Activated T-helper 1 cell treated with Interleukin-2 at 50 U/mL for 16 hours (primary cell): ENCODE results near the gene FRMD5.
A peak's percentile ranks its signal among the peaks of the same experiment; 100 is the strongest.
"Not testable (repeated sequence)": the region's sequence is repeated elsewhere in the genome, so short reads cannot be mapped to it uniquely, and the experiment has no call there.

ENCODE experiments used
- DNase-seq: peaks from one replicate; pipeline ENCODE4 v3.0.0-alpha.2; 2020; ENCODE audit warnings: low read depth

The FRMD5 gene

GRCh38 chr15:44032820-44033219, 162.3 kb downstream of the FRMD5 start:
- DNase-seq = not testable (repeated sequence)

GRCh38 chr15:44029940-44030568, 165.0 kb downstream of the FRMD5 start:
- no peak for DNase-seq

GRCh38 chr15:44029003-44029402, 166.1 kb downstream of the FRMD5 start:
- DNase-seq = no peak

GRCh38 chr15:44028349-44028748, 166.7 kb downstream of the FRMD5 start:
- no peak for DNase-seq

GRCh38 chr15:44024155-44024554, 170.9 kb downstream of the FRMD5 start:
- no peak for DNase-seq

GRCh38 chr15:44023176-44023575, 171.9 kb downstream of the FRMD5 start:
- no peak for DNase-seq

GRCh38 chr15:44018151-44018550, 176.9 kb downstream of the FRMD5 start:
- no peak for DNase-seq

GRCh38 chr15:44015545-44016305, 179.3 kb downstream of the FRMD5 start:
- no peak for DNase-seq

GRCh38 chr15:44011238-44011854, 183.7 kb downstream of the FRMD5 start:
- no peak for DNase-seq

GRCh38 chr15:44010089-44010488, 185.0 kb downstream of the FRMD5 start:
- DNase-seq = no peak

- DNase-seq = no peak
These were observed 186.0 kb downstream of the FRMD5 start for GRCh38 chr15:44009038-44009437.

- not testable (repeated sequence) for DNase-seq
These were observed 194.8 kb downstream of the FRMD5 start for GRCh38 chr15:44000248-44000647.

- DNase-seq = no peak
These were observed 196.5 kb downstream of the FRMD5 start for GRCh38 chr15:43998607-43999006.

- no peak for DNase-seq
These were observed 203.9 kb downstream of the FRMD5 start for GRCh38 chr15:43991206-43991605.

GRCh38 chr15:43989938-43990337, 205.1 kb downstream of the FRMD5 start:
- no peak for DNase-seq

- no peak for DNase-seq
These were observed 206.2 kb downstream of the FRMD5 start for GRCh38 chr15:43988900-43989299.

- DNase-seq = no peak
These were observed 207.1 kb downstream of the FRMD5 start for GRCh38 chr15:43987924-43988323.

- DNase-seq = no peak
These were observed 208.9 kb downstream of the FRMD5 start for GRCh38 chr15:43985976-43986680.

GRCh38 chr15:43981576-43981975, 213.5 kb downstream of the FRMD5 start:
- DNase-seq = no peak

GRCh38 chr15:43977072-43977884, 217.8 kb downstream of the FRMD5 start:
- DNase-seq = peak; percentile 2

GRCh38 chr15:43975770-43976169, 219.3 kb downstream of the FRMD5 start:
- DNase-seq = no peak

GRCh38 chr15:43975326-43975725, 219.7 kb downstream of the FRMD5 start:
- no peak for DNase-seq
